HepG2 (cell line): ENCODE measurements around the gene COL4A2. TPM values are rescaled to one million over a fixed set of nuclear protein-coding genes. Genes with fewer than 3 reads are reported as not detected.

Experiments
- ATAC-seq: fragments of 200-7000 bp; cut with Tn5 transposase; 3 replicates; pipeline ENCODE4 v1.9.1; 2020; ENCODE audit warnings: mild to moderate bottlenecking, moderate library complexity
- BruUV-seq: library from RNA; stranded (reverse); fragments of 400-500 nt; replicated peaks from 2 replicates; lab custom pipeline; 2021; lab: Mats Ljungman, UMichigan
- CTCF ChIA-PET: fragments of 300-600 bp; formaldehyde crosslinking; extraction: SDS; loops from one replicate; lab custom pipeline; 2021; ENCODE audit warnings: low total read pairs, inconsistent platforms, low intra/inter-chr PET ratio; lab: Yijun Ruan, JAX
- POLR2A ChIA-PET: fragments of 350-600 bp; sonication (Branson Sonifier 250); formaldehyde crosslinking; loops from one replicate; lab custom pipeline; 2020; ENCODE audit warnings: antibody characterized with exemption, inconsistent platforms; lab: Yijun Ruan, JAX
- DNase-seq: peaks from one replicate; pipeline ENCODE4 v3.0.0-alpha.2; 2015; ENCODE audit warnings: low spot score
- FAIRE-seq: peaks from 3 replicates; lab custom pipeline; 2011; peaks lifted over from hg19 to GRCh38; lab: Jason Lieb, UNC
- H2AFZ ChIP-seq: one replicate; pipeline ENCODE4 v1.6.1; 2011; ENCODE audit warnings: low read length, inconsistent platforms
- H3K27ac ChIP-seq: fragments of 300-600 bp; 3 replicates; pipeline ENCODE4 v1.8.0; 2011; ENCODE audit warnings: mixed run types, mild to moderate bottlenecking, mixed read lengths, low read length, inconsistent platforms; ENCODE audit not compliant: insufficient read depth; ENCODE audit errors: extremely low read length
- H3K27me3 ChIP-seq, 2 experiments: fragments of 200-600 bp in 1 of 2; 2 replicates in 1 of 2; 3 replicates in 1 of 2; pipeline versions ENCODE4 v1.6.0 to v1.8.0; 2011; ENCODE audit warnings: low read length in 2 of 2, mild to moderate bottlenecking in 2 of 2, moderate library complexity in 2 of 2, inconsistent platforms in 1 of 2; ENCODE audit not compliant: insufficient read depth in 2 of 2, control insufficient read depth in 1 of 2
- H3K36me3 ChIP-seq, 2 experiments: fragments of 200-600 bp in 1 of 2; replicated peaks in 1 of 2; 2 replicates in 1 of 2; 3 replicates in 1 of 2; pipeline versions ENCODE4 v1.5.1 to v1.8.0; 2011; ENCODE audit warnings: low read length in 2 of 2, inconsistent platforms in 1 of 2; ENCODE audit not compliant: insufficient read depth in 2 of 2, control insufficient read depth in 1 of 2
- H3K4me1 ChIP-seq: 2 replicates; pipeline ENCODE4 v1.5.1; 2012; ENCODE audit warnings: low read length, inconsistent platforms; ENCODE audit not compliant: insufficient read depth
- H3K4me2 ChIP-seq: 2 replicates; pipeline ENCODE4 v1.6.0; 2011; ENCODE audit warnings: low read depth, low read length, inconsistent platforms
- H3K4me3 ChIP-seq, 3 experiments: fragments of 200-600 bp in 1 of 3; sonication (generic), shearing (Covaris generic) in 1 of 3; replicated peaks in 1 of 3; 2 replicates each; pipeline ENCODE4 v1.5.1; 2011 to 2016; ENCODE audit warnings: low read length in 3 of 3, inconsistent platforms in 2 of 3, low read depth in 2 of 3, mild to moderate bottlenecking in 2 of 3, control low read depth in 1 of 3, mixed read lengths in 1 of 3; ENCODE audit not compliant: insufficient read depth in 1 of 3
- H3K79me2 ChIP-seq: one replicate; pipeline ENCODE4 v1.6.1; 2011; ENCODE audit warnings: low read length, inconsistent platforms; ENCODE audit not compliant: insufficient read depth
- H3K9ac ChIP-seq: 2 replicates; pipeline ENCODE4 v1.6.0; 2011; ENCODE audit warnings: mild to moderate bottlenecking, low read depth, low read length, inconsistent platforms; ENCODE audit not compliant: insufficient read depth
- H3K9me3 ChIP-seq: 2 replicates; pipeline ENCODE4 v1.5.1; 2012; ENCODE audit warnings: mild to moderate bottlenecking, low read length
- H4K20me1 ChIP-seq: 2 replicates; pipeline ENCODE4 v1.6.0; 2011; ENCODE audit warnings: inconsistent platforms, mild to moderate bottlenecking, low read length, moderate library complexity; ENCODE audit not compliant: insufficient read depth
- HINFP ChIP-seq: sonication (generic); formaldehyde crosslinking; IDR thresholded peaks from 2 replicates; pipeline ENCODE4 v1.4.0; 2020; ENCODE audit warnings: low read depth, mild to moderate bottlenecking, missing genetic modification reagents
- WGBS: methylation state at CpG from one replicate; pipeline ENCODE4 v1.1.6; 2017; ENCODE audit warnings: low lambda C conversion rate; 5-methylcytosine and 5-hydroxymethylcytosine counted together
- in situ Hi-C: cut with HindIII; loops from 2 replicates; pipeline ENCODE4 v1.10.0; 2017; ENCODE audit warnings: low pct_unique_long_range_greater_than_20kb; ENCODE audit not compliant: extremely low pct_ligation_motif_present
- intact Hi-C: fragments of 100-400 bp; cut with micrococcal nuclease; formaldehyde crosslinking; loops from one replicate; pipeline ENCODE4 v1.10.0; 2022; ENCODE audit not compliant: unreplicated experiment
- polyA plus RNA-seq, 8 experiments: library from polyadenylated mRNA; depleted of rRNA in 3 of 8; stranded (reverse) in 7 of 8; unstranded in 1 of 8; fragments of >200 nt; fragmentation: Illumina TruSeq in 4 of 8; extraction: Trizol in 4 of 8; gene quantifications; 2 replicates each; pipeline versions ENCODE4 v1.2.1 to v1.2.3, GENCODE V29; 2011 to 2016; ENCODE audit warnings: low read depth in 4 of 8, missing spikeins in 1 of 8, mixed read lengths in 1 of 8; ENCODE audit not compliant: insufficient read depth in 1 of 8
- total RNA-seq, 5 experiments: library from RNA; depleted of rRNA; stranded (reverse); fragments of >200 nt; fragmentation: Illumina TruSeq; extraction: Trizol; gene quantifications; 2 replicates each; pipeline ENCODE4 v1.2.3, GENCODE V29; 2016; ENCODE audit warnings: low read depth in 1 of 5
- TF ChIP-seq, protein P1 (sequence below): sonication (generic); formaldehyde crosslinking; IDR thresholded peaks from 2 replicates; pipeline ENCODE4 v1.4.0; 2020; ENCODE audit warnings: missing genetic modification reagents

COL4A2 gene
- total and polyA plus RNA-seq, 2 of the 13 experiments (the other 11 are each of a cell fraction or from before 2014, with no cell fraction given) = 0.22 to 1.9 TPM

DNA sequence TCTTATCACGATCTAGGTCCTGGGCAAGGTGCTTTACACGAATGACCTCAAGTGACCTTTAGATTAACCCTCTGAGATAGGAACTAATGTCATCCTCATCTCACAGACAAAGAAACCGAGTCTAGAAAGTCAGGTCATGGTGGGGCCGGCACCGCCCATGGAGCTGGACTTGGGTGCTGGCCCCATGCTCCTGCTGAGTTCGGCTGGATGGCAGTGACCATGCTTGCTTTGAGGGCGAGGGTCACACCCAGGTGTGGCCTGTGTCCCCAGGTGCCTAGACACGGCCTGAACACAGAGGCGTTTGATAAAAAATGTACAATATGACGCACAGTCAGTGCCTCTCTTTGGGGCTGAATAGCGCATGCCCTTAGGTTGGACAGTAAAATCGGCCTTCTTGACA, 26.8 kb downstream of the COL4A2 start:
- no peak overlapping the region for H3K9ac ChIP-seq
- H2AFZ ChIP-seq = no peak overlapping the region
- DNase-seq = no peak
- H4K20me1 ChIP-seq = no peaks in the 10 kb centered on the region
- no peaks in the 10 kb centered on the region for H3K36me3 ChIP-seq
- no peak overlapping the region for H3K27ac ChIP-seq
- ATAC-seq = no peak
- H3K4me2 ChIP-seq = no peak overlapping the region
- FAIRE-seq = no peak
- POLR2A ChIA-PET = no interaction called here
- CTCF ChIA-PET = no interaction called here
- in situ Hi-C loops = no loop called here
- H3K27me3 ChIP-seq = peaks cover 1 to 55% of the 10 kb centered on the region in 2 experiments; a peak in 4 of 5 replicates
- BruUV-seq = no TSS peak
- no peaks in the 10 kb centered on the region for H3K79me2 ChIP-seq
- TF ChIP-seq HINFP = no peak
- no peaks in the 10 kb centered on the region for H3K9me3 ChIP-seq
- H3K4me1 ChIP-seq = no peaks in the 10 kb centered on the region
- intact Hi-C loops = no loop called here
- 29% methylated on average over 7 of the region's 12 CpGs for WGBS
- no peak overlapping the region for H3K4me3 ChIP-seq

- H3K79me2 ChIP-seq = no peaks in the 10 kb centered on the region
- no TSS peak for BruUV-seq
- H3K27me3 ChIP-seq = peaks cover 1 to 56% of the 10 kb centered on the region in 2 experiments; a peak in 4 of 5 replicates
- no peak overlapping the region for H3K27ac ChIP-seq
- 21% methylated on average over 7 of the region's 8 CpGs for WGBS
- no peak for FAIRE-seq
- no peak for ATAC-seq
- intact Hi-C loops = no loop called here
- H3K36me3 ChIP-seq = no peaks in the 10 kb centered on the region
- H3K9me3 ChIP-seq = no peaks in the 10 kb centered on the region
- TF ChIP-seq, protein P1, sequence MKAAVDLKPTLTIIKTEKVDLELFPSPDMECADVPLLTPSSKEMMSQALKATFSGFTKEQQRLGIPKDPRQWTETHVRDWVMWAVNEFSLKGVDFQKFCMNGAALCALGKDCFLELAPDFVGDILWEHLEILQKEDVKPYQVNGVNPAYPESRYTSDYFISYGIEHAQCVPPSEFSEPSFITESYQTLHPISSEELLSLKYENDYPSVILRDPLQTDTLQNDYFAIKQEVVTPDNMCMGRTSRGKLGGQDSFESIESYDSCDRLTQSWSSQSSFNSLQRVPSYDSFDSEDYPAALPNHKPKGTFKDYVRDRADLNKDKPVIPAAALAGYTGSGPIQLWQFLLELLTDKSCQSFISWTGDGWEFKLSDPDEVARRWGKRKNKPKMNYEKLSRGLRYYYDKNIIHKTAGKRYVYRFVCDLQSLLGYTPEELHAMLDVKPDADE = no peak
- TF ChIP-seq, all 625 proteins: peak for 0
- ChIA-PET POLR2A (no interaction called here), CTCF (no interaction called here)
- Histone ChIP-seq H3K9ac (no peak overlapping the region), H3K4me2 (no peak overlapping the region), H2AFZ (no peak overlapping the region), H3K4me1 (no peaks in the 10 kb centered on the region), H4K20me1 (no peaks in the 10 kb centered on the region), H3K4me3 (no peak overlapping the region)
- DNase-seq = no peak
- in situ Hi-C loops = no loop called here
Measured at GRCh38 chr13:110334256-110334655, 27.2 kb downstream of the COL4A2 start.
